Measurements from ENCODE around the gene CNMD. TPM values are rescaled to one million over a fixed set of nuclear protein-coding genes. Genes with fewer than 3 reads are reported as not detected.

Gene CNMD
- total RNA-seq, 2 donors from 2014 or later = not detected

- Histone ChIP-seq H3K4me1 (ENCODE audit: control insufficient read depth in 1 of 2, low read depth in 2 of 2) (no peaks in the 10 kb centered on the region), H3K9me3 (no peaks in the 10 kb centered on the region), H3K4me3 (no peak overlapping the region), H3K36me3 (peaks cover 10% of the 10 kb centered on the region), H3K27me3 (replicated peaks; ENCODE audit: insufficient read depth) (no peaks in the 10 kb centered on the region), H3K27ac (no peak overlapping the region)
- no peak for DNase-seq (ENCODE audit: low spot score)
- no peak for ATAC-seq (ENCODE audit: insufficient number of reproducible peaks, low FRiP score, low read depth)
- TF ChIP-seq CTCF (IDR thresholded peaks at IDR 0.05) = no peak
Measured at GRCh38 chr13:52670726-52671125, 68.9 kb downstream of the CNMD start.

- H3K4me3 ChIP-seq = no peak overlapping the region
- H3K27ac ChIP-seq = no peak overlapping the region
- H3K9me3 ChIP-seq = no peaks in the 10 kb centered on the region
- ATAC-seq (ENCODE audit: insufficient number of reproducible peaks, low FRiP score, low read depth) (no peak), DNase-seq (ENCODE audit: low spot score) (no peak)
- H3K27me3 ChIP-seq (replicated peaks; ENCODE audit: insufficient read depth) = no peaks in the 10 kb centered on the region
- TF ChIP-seq CTCF (IDR thresholded peaks at IDR 0.05) = no peak
- no peaks in the 10 kb centered on the region for H3K4me1 ChIP-seq (ENCODE audit: control insufficient read depth in 1 of 2, low read depth in 2 of 2)
- peaks cover 12% of the 10 kb centered on the region for H3K36me3 ChIP-seq
Measured at GRCh38 chr13:52669677-52670076, 69.9 kb downstream of the CNMD start.

GRCh38 chr13:52665325-52665724 is 74.3 kb downstream of the CNMD start:
- Histone ChIP-seq H3K9me3 (no peaks in the 10 kb centered on the region), H3K36me3 (peaks cover 26% of the 10 kb centered on the region), H3K27me3 (replicated peaks; ENCODE audit: insufficient read depth) (no peaks in the 10 kb centered on the region), H3K27ac (no peak overlapping the region), H3K4me3 (no peak overlapping the region), H3K4me1 (ENCODE audit: control insufficient read depth in 1 of 2, low read depth in 2 of 2) (no peaks in the 10 kb centered on the region)
- no peak for TF ChIP-seq CTCF (IDR thresholded peaks at IDR 0.05)
- DNase-seq (ENCODE audit: low spot score) (no peak), ATAC-seq (ENCODE audit: insufficient number of reproducible peaks, low FRiP score, low read depth) (no peak)

- H3K4me1 ChIP-seq (ENCODE audit: control insufficient read depth in 1 of 2, low read depth in 2 of 2) = no peaks in the 10 kb centered on the region
- no peaks in the 10 kb centered on the region for H3K27me3 ChIP-seq (replicated peaks; ENCODE audit: insufficient read depth)
- H3K36me3 ChIP-seq = peaks cover 32% of the 10 kb centered on the region
- no peak for TF ChIP-seq CTCF (IDR thresholded peaks at IDR 0.05)
- no peak overlapping the region for H3K4me3 ChIP-seq
- DNase-seq (ENCODE audit: low spot score) (no peak), ATAC-seq (ENCODE audit: insufficient number of reproducible peaks, low FRiP score, low read depth) (no peak)
- H3K9me3 ChIP-seq = no peaks in the 10 kb centered on the region
- H3K27ac ChIP-seq = no peak overlapping the region
Measured at GRCh38 chr13:52664272-52664671, 75.3 kb downstream of the CNMD start.

GRCh38 chr13:52659340-52659739 is 80.3 kb downstream of the CNMD start:
- no peaks in the 10 kb centered on the region for H3K27me3 ChIP-seq (replicated peaks; ENCODE audit: insufficient read depth)
- no peak overlapping the region for H3K27ac ChIP-seq
- no peaks in the 10 kb centered on the region for H3K9me3 ChIP-seq
- TF ChIP-seq CTCF (IDR thresholded peaks at IDR 0.05) = no peak
- no peak for DNase-seq (ENCODE audit: low spot score)
- H3K4me3 ChIP-seq = no peak overlapping the region
- peaks cover 21% of the 10 kb centered on the region for H3K36me3 ChIP-seq
- H3K4me1 ChIP-seq (ENCODE audit: control insufficient read depth in 1 of 2, low read depth in 2 of 2) = peaks cover 15 to 26% of the 10 kb centered on the region in 2 donors
- ATAC-seq (ENCODE audit: insufficient number of reproducible peaks, low FRiP score, low read depth) = no peak

Other genes with a start within 250 kb of the CNMD start
- gene HNRNPA1L2, start 97.4 kb downstream of the CNMD start, total RNA-seq = 1 to 10 TPM; 6.9 to 8.7 TPM
- gene SUGT1, start 87.0 kb downstream of the CNMD start, total RNA-seq = 10 to 100 TPM; 30.8 to 36.0 TPM
- gene PCDH8, start 108.8 kb upstream of the CNMD start, total RNA-seq = not detected